Stimulated activated CD8-positive, alpha-beta memory T cell treated with anti-CD3 and anti-CD28 coated beads, Interleukin-4, amount 100 ng/mL, for 4 hours (primary cell): ENCODE data around the gene JAM2.
"Not testable (repeated sequence)": the region's sequence is repeated elsewhere in the genome, so short reads cannot be mapped to it uniquely, and the experiment has no call there.

ENCODE experiments used
- DNase-seq, 2 donors: peaks; one replicate each; pipeline ENCODE4 v3.0.0-alpha.2; 2020; ENCODE audit warnings: low read depth in 2 of 2, low spot score in 1 of 2

JAM2 gene

DNA sequence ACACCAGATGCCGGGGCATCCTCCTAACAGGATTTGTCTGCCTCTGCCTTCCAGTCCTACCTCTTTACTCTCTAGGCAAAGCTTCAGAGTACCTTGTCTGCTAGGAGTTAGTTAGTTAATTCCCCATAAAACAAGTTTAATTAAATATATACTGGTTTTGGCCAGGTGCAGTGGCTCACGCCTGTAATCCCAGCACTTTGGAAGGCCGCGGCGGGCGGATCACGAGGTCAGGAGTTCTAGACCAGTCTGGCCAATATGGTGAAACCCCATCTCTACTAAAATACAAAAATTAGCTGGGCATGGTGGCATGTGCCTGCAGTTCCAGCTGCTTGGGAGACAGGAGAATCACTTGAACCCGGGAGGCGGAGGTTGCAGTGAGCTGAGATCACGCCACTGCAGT is 75.0 kb downstream of the JAM2 start:
- not testable (repeated sequence) for DNase-seq

DNA sequence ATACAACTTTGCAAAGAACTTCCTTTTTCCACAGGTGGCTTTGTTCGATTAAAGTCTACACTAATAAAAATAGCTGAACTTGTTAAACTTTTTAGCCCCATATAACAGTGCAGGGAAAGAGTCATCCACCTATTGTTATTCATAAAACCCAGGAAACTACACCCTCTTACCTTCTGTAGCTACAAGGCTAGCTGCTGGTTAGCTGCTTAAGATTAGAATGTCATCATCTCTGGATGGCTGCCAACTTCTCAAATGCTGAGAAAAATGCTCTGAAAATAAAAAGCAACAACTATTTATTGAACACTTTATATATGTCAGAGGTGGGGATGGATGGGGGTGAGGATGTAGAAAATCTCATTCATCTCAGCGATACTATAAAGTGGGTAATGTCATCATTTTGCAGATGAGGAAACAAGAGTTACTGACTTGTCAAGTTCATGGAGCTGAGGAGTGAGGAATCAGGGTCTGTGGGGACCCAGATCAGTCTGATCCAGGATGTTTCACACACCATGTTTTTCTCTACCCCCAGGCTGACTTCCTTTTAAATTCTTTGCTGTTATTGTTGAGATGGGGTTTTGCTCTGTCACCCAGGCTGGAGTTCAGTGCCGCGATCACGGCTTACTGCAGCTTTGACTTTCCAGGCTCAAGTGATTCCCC is 78.6 kb downstream of the JAM2 start:
- DNase-seq = no peak

DNA sequence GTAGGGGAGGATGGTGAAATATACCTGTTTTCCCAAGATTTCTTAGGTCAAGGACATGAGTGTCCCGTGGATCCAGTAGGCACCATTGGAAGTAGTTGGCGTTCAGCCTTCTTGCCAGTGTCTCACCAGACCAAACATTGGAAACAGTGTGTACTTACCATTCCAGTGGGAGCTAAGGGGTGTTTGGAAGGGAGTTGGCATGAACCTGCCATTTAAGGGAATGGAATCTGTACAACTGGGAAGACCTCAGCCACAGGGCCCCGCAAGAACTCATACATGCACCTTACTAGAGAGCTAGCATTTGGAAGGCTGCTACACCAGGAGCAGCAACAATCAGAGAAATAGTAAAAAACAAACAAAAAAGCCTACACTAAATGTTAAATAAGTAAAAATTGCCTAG is 82.9 kb downstream of the JAM2 start:
- DNase-seq = no peak

DNA sequence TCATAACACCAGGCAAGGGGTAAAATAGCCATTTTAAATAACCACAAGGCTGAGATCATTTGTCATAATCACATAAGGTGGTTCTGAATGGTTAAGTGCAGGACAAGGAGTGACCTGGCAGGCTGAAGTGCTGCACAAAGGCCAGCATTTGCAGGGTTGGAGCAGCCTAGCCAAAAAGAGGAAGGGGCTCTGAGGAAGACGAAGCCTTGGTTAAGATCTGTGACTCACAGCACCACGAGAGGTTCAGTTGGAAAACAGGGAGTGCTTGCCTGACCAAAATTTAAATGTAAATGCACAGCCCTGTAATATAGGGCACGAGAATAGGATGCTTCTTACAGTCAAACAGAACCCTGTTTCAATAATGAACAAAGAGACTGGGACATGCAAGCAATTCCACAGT is 83.6 kb downstream of the JAM2 start:
- no peak for DNase-seq

DNA sequence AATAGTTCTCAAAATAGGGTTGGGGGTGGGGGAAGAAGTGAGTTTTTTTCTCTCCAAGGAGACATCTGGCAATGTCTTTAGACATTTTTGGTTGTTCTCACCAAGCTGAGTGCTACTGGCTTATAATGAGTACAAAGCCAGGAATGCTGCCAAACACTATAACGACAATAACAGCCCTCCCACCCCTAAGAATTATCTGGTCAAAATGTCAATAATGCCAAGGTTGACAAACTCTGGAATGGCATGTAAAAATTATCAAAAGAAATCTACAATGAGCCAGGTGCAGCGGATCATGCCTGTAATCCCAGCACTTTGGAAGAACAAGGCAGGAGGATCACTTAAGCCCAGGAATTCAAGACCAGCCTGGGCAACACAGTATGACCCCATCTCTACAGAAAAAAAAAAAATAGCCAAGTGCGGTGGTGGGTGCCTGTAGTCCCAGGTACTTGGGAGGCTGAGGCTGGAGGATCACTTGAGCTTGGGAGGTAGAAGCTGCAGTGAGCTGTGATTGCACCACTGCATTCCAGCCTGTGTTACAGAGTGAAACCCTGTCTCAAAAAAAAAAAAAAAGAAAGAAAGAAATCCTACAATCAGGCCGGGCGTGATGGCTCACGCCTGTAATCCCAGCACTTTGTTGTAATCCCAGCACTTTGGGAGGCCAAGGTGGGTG is 93.2 kb downstream of the JAM2 start:
- DNase-seq = no peak

DNA sequence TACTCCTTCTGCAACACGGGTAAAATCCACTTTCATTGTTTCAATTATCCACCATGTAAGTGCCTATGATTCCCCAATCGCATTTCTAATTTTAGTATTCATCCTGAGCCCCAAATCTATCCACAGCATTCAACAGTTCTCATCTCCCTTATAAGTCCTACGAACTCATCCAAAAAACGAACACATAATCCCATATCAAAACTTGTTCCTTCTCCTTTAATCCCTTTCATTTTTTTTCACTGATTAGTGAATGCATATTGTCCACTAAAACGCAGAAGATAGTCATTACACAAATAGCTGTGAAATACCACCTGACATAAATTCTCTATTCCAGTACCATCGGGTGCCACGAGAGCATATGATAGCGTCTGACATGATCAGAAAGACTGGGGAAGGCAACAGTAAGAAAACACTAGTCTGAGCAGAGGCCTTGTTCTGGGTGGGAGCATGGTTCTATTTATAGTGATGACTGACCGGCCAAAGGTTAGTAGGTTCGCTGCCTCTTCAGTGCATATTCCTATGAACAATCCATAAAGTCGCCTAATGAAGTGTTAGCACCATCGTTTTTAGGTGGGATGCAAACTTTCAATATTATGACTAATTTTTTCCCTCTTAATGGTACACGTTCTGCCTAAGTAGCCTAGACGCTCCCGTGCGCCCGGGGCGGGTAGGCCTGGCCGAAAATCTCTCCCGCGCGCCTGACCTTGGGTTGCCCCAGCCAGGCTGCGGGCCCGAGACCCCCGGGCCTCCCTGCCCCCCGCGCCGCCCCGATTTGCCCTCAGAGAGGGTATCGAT is 95.0 kb downstream of the JAM2 start:
- peak in 1 of 2 donors; percentile 14 for DNase-seq

DNA sequence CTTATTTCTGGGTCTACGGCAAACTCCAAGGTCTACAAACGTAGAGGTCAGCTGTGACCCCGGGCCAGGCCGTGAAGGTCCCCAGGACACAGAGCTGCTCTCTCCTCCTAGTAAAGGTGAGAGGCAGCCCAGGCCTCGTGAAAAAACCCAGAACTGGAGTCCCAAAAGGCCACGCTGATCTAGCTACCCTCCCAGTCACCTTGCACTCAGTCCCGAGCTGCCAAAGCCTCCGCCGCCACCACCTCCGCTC is 95.5 kb downstream of the JAM2 start:
- no peak for DNase-seq

DNA sequence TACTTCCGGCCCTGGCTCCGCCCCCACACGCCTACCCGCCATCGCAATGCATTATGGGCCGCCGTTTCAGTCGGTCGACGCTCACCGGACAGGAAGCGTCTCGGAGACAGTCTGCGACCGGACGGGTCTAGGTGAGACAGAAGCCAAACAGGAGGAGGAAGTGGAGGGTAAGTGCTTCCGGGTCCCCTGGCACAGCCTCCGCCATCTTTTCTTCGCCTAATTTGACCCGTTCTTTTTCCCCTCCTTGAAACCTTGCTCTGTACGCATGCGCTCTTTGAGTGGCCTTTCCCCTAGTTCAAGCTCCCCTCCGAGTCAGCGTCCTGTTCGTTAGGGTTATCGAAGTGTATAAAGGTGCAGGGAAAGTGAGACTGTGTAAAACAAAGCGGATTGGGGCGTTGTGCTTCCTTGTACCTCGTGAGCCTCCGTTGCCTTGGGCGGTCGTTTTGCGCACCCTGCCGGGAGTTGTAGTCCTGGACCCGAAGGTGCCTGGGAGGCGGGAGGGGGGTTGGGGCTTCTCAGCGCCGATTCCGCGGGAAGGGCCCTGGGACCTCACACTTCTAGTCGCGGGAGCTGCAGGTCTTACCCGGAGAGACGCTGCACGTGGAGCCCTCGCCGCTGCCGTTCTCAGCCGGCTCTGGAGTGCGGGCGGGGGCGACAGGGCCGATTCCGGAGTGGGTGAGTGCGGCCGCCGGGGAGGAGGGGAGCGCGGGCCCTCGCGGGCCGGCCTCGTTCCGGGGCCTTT is 96.0 kb downstream of the JAM2 start, which contains the start of the genes ATP5PF and GABPA:
TSS of gene ATP5PF (minus strand) at position 1 of the 742 bp plus-strand sequence. CDS start 5,110 bp downstream, outside the sequence.
TSS of gene GABPA (plus strand) at position 69 of the 742 bp plus-strand sequence. CDS start 6,627 bp downstream, outside the sequence.
- DNase-seq = peak; percentile 94 to 96

DNA sequence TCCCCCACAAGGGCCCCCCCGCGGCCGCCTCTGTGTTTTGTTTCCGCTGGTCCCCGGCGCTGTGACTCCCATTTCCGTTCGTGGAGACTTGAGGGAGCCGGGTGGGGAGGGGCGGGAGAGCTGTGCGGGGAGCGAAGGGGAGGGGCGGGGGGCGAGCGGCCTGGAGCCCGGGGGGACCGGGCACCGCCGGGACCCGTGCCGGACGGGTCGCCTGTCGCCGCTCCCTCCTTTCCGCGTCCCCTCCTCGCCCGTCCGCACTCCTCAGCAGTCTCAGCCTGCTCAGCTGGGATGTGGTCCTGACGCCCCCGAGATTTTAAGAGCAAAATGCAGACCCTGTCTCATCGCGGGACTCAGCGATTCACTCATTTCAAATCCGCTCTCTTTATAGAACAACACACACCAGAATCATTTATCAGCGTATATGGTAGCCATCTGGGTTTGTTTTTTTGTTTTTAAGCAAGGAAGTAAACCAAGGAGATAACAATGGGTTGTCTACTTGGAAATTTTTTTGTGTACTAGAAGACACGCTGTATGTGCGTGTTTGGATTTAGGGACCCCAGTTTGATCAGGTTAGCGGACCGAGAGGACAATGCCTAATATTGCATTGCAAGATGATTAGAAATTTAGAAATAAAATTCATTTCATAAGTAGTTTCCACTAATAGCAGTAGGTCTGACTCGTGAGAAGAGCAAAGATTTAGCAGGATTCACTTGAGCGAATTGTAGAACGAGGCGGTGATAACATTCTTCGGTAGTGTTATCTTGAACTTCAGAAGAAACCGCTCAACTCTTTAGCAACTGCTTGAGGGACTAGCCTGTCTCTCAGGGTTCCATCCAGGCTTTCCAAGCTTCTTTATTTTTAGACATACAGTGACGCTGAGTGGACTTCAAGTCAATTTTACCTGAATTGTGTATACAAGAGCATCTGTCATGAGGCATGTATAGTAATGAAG is 96.9 kb downstream of the JAM2 start:
- DNase-seq = peak; percentile 49 to 56

DNA sequence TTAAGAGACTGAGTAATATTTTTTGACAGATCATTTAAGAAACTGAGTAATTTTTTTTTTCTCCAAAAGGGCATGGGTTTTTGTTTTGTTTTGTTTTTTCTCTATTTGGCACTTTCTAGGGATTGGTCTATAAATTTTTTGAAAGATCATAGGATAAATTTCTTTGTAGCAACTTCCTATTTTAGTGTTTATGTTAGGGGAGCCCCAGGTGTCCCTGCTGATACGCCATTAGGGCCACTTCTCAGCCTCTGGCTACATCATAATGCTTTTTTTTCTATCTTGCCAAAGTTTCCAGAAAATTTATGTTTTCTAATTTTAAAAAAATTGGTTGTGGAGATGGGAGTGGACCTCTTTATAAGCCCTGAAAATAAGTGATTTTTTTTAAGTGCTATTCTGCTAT is 98.4 kb downstream of the JAM2 start:
- DNase-seq = no peak

DNA sequence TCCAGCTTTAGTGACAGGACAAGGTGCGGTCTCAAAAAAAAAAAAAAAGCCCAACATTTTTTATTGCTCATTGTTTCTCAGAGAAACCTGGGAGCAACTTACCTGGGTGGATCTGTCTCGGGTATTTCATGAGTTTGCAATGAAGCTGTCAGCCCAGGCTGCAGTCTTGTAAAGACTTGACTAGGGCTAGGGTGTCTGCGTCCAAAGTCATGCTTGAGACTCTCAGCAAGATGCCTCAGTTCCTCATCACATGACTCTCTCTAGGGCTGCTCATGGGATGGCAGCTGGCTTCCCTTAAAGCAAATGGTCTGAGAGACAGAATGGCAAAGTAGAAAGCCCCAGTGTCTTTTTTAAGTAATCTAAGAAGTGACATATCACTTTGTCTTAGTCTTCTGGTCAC is 103.8 kb downstream of the JAM2 start:
- no peak for DNase-seq

DNA sequence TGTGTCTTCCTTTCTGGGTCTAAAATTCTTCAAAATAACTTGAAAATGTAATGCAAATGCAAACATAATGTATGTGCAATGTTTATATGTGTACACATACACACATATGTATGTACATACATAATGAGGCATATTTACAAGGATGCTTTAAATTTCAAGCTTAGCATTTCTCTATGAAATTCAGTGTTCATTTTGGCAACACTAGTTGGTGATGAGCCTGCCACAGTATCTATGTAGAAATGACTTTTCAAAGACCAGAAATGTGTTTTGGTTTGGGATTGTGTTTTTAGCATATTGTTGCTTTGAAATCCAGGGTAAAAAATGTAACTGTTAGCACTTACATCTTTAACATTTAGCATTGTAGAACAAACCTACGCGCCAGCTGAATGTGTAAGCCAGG is 105.8 kb downstream of the JAM2 start:
- DNase-seq = no peak

DNA sequence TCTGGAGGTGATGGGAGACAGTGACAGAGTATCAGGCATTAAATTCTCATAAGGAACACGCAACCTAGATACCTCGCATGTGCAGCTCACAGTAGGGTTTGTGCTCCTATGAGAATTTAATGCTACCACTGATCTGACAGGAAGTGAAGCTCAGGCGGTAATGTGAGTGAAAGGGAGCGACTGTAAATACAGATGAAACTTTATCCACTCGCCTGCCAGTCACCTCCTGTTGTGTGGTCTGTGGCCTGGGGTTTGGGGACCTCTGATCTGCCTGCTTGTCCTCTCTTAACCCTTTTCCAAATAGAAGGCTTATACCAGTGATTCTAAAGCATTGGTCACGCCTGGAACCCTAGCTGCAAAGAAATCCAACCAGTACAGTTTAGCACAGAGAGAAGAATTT is 111.0 kb downstream of the JAM2 start:
- no peak for DNase-seq

DNA sequence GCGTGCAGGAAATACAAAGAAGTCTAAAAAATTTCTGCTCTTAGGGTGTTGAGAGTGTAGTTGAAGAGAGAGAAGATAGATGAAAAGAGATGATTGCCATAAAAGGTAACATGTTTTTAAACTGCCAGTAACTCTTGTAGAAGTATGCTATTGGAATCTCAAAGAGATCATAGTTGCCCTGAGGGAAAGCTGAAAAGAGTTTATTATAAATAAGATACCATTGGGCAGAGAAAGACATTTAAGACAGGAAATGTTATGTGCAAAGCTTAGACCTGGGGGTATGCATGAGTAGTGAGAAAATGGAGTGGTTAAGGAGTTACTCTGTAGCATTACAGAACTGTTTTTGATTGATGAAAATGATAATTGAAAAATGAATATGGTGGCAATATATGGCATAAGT is 113.4 kb downstream of the JAM2 start:
- no peak for DNase-seq

DNA sequence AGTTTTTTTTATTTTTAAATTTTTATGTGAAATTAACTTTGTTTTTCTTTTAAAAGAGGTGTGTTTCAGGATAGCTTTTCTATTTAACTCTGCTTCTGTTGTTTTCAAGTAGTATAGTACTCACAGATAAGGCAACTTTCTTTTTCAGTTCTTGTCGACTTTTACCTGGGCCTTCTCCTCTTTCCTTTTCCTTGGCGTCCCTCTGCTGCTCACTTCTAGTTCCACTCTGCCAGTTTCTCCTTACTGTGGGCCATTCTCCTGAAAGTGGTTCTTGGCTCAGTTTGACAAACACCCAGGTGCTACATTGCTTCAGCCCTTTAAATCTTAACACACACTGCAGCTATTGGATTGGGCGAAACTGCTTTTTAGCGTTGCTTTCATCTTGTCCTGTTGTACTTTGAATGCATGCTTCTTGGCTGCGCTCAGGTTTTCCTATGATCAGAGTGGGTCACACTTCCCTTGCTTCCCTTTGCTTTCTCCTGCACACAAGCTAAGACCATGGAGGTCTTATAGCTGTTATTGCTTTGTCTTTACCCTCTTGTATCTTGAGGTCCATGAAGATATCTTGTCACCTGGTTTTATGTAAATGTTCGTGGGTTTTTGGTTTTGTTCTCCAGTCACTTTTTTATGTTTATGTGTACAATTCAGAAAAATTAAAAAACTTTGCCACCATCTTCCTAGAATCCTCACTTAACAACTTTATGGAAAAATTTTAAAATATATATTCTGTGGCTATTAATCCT is 117.3 kb downstream of the JAM2 start:
- DNase-seq = no peak

DNA sequence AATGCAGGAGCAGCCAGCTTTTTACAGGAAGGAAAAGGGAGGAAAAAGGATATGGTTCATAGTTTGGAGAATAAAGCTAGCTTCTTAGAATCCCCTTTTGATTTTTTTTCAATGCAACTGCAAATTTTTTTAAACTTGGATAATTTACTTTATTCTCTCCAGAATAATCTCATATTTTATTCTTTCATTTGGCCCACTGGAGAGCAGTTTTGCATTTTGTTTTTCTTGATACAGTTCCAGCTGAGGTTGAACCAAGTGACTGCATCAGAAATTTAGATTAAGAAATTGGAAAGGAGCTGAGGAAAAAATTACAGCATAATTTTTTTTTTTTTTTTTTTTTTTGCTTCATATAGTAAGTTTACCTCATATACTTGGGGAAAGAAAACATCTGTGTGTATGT is 118.5 kb downstream of the JAM2 start:
- no peak for DNase-seq

DNA sequence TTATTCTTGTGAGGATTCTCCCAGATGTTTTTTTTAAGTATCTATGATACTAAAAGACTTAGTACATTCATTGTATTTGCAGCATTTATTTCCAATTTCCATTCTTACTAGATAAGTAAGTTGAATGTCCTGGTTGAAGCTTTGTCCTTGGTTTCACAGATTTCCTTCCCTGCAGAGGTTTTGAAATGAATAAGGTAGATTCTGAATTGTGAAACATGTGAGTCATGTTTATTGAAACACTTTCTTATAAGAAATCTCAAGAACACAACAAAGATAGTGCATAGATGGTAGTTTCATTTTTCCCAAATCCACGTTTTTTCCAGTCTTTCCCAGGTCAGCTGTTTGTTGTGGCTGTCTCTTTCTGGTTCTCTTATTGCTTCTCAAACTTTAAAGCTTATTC is 120.5 kb downstream of the JAM2 start:
- no peak for DNase-seq

DNA sequence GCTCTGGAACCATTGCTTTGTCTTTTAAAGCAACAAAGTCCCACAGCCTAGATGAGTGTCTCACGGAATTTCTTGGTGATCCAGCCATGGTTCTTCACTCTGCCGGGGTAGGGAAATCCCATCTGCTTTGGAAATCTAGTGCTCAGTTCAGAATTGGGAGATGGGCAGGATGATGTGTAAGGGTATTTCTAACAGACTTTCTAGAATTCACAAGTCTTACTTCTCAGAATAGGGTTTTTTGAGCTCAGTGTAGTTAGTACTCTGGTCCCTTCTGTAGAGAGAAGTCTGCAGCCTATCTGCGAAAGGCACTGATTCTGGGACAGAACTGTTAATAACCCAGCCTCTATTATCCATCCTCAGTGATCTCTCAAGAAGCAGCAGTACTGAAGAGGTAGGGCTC is 121.0 kb downstream of the JAM2 start:
- DNase-seq = no peak

DNA sequence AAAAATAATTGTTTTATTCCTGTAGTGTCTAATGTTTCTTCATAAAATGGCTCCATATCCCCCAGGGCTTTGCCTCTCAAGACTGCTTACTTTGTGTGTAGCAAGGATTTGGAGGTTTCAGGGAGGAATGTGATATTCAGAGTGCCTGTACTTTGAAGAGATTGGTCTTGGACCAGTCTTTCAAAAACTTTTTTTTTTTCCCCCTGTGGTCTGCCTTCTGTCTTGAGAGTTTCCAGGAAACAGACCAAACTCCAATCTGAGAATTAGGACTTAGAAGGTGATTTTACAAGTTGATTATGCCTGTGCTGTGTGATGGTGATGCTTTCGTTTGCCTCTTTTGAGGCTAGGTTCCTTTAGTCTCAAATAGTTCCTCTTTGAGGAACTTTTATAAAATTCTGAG is 121.6 kb downstream of the JAM2 start:
- DNase-seq = no peak

DNA sequence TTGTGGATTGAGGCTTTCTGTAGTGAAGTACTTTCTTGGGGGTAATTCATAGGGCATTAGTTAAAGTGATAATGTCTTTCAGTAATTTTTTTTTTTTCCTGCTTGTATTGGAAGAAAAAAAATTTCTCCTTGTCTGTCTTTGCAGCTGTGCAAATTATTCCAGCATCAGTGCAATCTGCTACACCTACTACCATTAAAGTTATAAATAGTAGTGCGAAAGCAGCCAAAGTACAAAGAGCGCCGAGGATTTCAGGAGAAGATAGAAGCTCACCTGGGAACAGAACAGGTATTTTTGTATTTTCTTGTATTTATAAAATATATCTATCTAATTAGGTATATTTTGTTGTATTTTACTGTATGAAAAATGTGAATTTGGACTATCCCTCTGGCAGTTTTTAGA is 125.0 kb downstream of the JAM2 start:
- DNase-seq = no peak
